IPS-20b (cell line): ENCODE data around the gene XKR7.
"Not testable (repeated sequence)": the region's sequence is repeated elsewhere in the genome, so short reads cannot be mapped to it uniquely, and the experiment has no call there.

Source experiments
- H3K27ac ChIP-seq: one replicate; pipeline ENCODE4 v1.5.1; 2013; ENCODE audit warnings: low read length
- H3K27me3 ChIP-seq: 2 replicates; pipeline ENCODE4 v1.6.1; 2013; ENCODE audit warnings: mild to moderate bottlenecking, low read length, inconsistent platforms; ENCODE audit not compliant: insufficient read depth
- H3K36me3 ChIP-seq: 2 replicates; pipeline ENCODE4 v1.6.1; 2013; ENCODE audit warnings: low read depth, mild to moderate bottlenecking, inconsistent platforms, low read length, moderate library complexity; ENCODE audit not compliant: insufficient read depth
- H3K4me1 ChIP-seq: 2 replicates; pipeline ENCODE4 v1.6.1; 2013; ENCODE audit warnings: mild to moderate bottlenecking, control low read depth, inconsistent platforms, low read length, moderate library complexity; ENCODE audit not compliant: insufficient read depth
- H3K4me3 ChIP-seq: 2 replicates; pipeline ENCODE4 v1.5.1; 2013; ENCODE audit warnings: mild to moderate bottlenecking, low read length, inconsistent platforms
- H3K9ac ChIP-seq: 2 replicates; pipeline ENCODE4 v1.6.1; 2013; ENCODE audit warnings: low read depth, mild to moderate bottlenecking, inconsistent platforms, low read length, moderate library complexity
- H3K9me3 ChIP-seq: 2 replicates; pipeline ENCODE4 v1.6.1; 2013; ENCODE audit warnings: mild to moderate bottlenecking, low read depth, low read length, inconsistent platforms; ENCODE audit not compliant: insufficient read depth

XKR7 gene

GRCh38 chr20:32019563-32020463 is 51.9 kb downstream of the XKR7 start:
- Histone ChIP-seq H3K4me1 (peaks cover 15% of the 10 kb centered on the region; the same call in 1 of the 2 replicates), H3K9ac (peak overlapping the region; percentile 69; the same call in 1 of the 2 replicates), H3K4me3 (peak overlapping the region; percentile 72), H3K36me3 (no peaks in the 10 kb centered on the region), H3K27me3 (peaks cover 29% of the 10 kb centered on the region), H3K9me3 (no peaks in the 10 kb centered on the region), H3K27ac (no peak overlapping the region)

GRCh38 chr20:32021091-32021490 is 53.1 kb downstream of the XKR7 start:
- peaks cover 16% of the 10 kb centered on the region; the same call in 1 of the 2 replicates for H3K4me1 ChIP-seq
- H3K27me3 ChIP-seq: peaks cover 29% of the 10 kb centered on the region
- H3K9me3 ChIP-seq: no peaks in the 10 kb centered on the region
- H3K9ac ChIP-seq: no peak overlapping the region
- H3K36me3 ChIP-seq: no peaks in the 10 kb centered on the region
- H3K4me3 ChIP-seq: no peak overlapping the region
- H3K27ac ChIP-seq: no peak overlapping the region

GRCh38 chr20:32024683-32025295 is 56.8 kb downstream of the XKR7 start:
- Histone ChIP-seq H3K27ac (no peak overlapping the region), H3K36me3 (no peaks in the 10 kb centered on the region), H3K4me3 (no peak overlapping the region), H3K4me1 (peaks cover 5% of the 10 kb centered on the region; the same call in 1 of the 2 replicates), H3K9me3 (no peaks in the 10 kb centered on the region), H3K9ac (no peak overlapping the region), H3K27me3 (peaks cover 11% of the 10 kb centered on the region)

- H3K9me3 ChIP-seq: no peaks in the 10 kb centered on the region
- no peak overlapping the region for H3K27ac ChIP-seq
- H3K9ac ChIP-seq: no peak overlapping the region
- H3K4me1 ChIP-seq: peaks cover 3% of the 10 kb centered on the region; the same call in 1 of the 2 replicates
- H3K36me3 ChIP-seq: no peaks in the 10 kb centered on the region
- no peaks in the 10 kb centered on the region for H3K27me3 ChIP-seq
- no peak overlapping the region for H3K4me3 ChIP-seq
Measured at GRCh38 chr20:32027643-32028042, 59.7 kb downstream of the XKR7 start.

- H3K27me3 ChIP-seq: no peaks in the 10 kb centered on the region
- peaks cover 3% of the 10 kb centered on the region; the same call in 1 of the 2 replicates for H3K4me1 ChIP-seq
- H3K9me3 ChIP-seq: no peaks in the 10 kb centered on the region
- H3K9ac ChIP-seq: no peak overlapping the region
- H3K4me3 ChIP-seq: no peak overlapping the region
- no peaks in the 10 kb centered on the region for H3K36me3 ChIP-seq
- no peak overlapping the region for H3K27ac ChIP-seq
Measured at GRCh38 chr20:32028647-32029372, 60.9 kb downstream of the XKR7 start.

GRCh38 chr20:32029561-32029960 is 61.6 kb downstream of the XKR7 start:
- Histone ChIP-seq H3K9me3 (no peaks in the 10 kb centered on the region), H3K27ac (no peak overlapping the region), H3K4me3 (no peak overlapping the region), H3K4me1 (peaks cover 3% of the 10 kb centered on the region; the same call in 1 of the 2 replicates), H3K9ac (no peak overlapping the region), H3K36me3 (no peaks in the 10 kb centered on the region), H3K27me3 (no peaks in the 10 kb centered on the region)

GRCh38 chr20:32031007-32031958 is 63.3 kb downstream of the XKR7 start:
- Histone ChIP-seq H3K27ac (no peak overlapping the region), H3K9ac (no peak overlapping the region), H3K27me3 (no peaks in the 10 kb centered on the region; the same call in 1 of the 2 replicates), H3K4me3 (peak overlapping the region; percentile 36; the same call in 1 of the 2 replicates), H3K9me3 (no peaks in the 10 kb centered on the region), H3K36me3 (no peaks in the 10 kb centered on the region), H3K4me1 (no peaks in the 10 kb centered on the region)

GRCh38 chr20:32033316-32033715 is 65.4 kb downstream of the XKR7 start:
- H3K4me3 ChIP-seq: no peak overlapping the region
- no peak overlapping the region for H3K27ac ChIP-seq
- H3K36me3 ChIP-seq: no peaks in the 10 kb centered on the region
- no peaks in the 10 kb centered on the region for H3K4me1 ChIP-seq
- H3K27me3 ChIP-seq: no peaks in the 10 kb centered on the region; the same call in 1 of the 2 replicates
- no peak overlapping the region for H3K9ac ChIP-seq
- H3K9me3 ChIP-seq: no peaks in the 10 kb centered on the region

GRCh38 chr20:32033721-32034120 is 65.8 kb downstream of the XKR7 start:
- not testable (repeated sequence) for H3K36me3 ChIP-seq, H3K4me1 ChIP-seq, H3K9me3 ChIP-seq, H3K27me3 ChIP-seq, H3K4me3 ChIP-seq, H3K27ac ChIP-seq, H3K9ac ChIP-seq

GRCh38 chr20:32034581-32035425 is 66.9 kb downstream of the XKR7 start:
- H3K27ac ChIP-seq: no peak overlapping the region

More at GRCh38 chr20:32034581-32035425, 66.9 kb downstream of the XKR7 start:
- Histone ChIP-seq H3K36me3 (no peaks in the 10 kb centered on the region), H3K4me3 (no peak overlapping the region), H3K9ac (no peak overlapping the region), H3K4me1 (peaks cover 3% of the 10 kb centered on the region; the same call in 1 of the 2 replicates), H3K9me3 (no peaks in the 10 kb centered on the region), H3K27me3 (no peaks in the 10 kb centered on the region; the same call in 1 of the 2 replicates)
